ENCODE measurements around the gene POLR1G. TPM values are rescaled to one million over a fixed set of nuclear protein-coding genes. Genes with fewer than 3 reads are reported as not detected.

Gene POLR1G, protein sequence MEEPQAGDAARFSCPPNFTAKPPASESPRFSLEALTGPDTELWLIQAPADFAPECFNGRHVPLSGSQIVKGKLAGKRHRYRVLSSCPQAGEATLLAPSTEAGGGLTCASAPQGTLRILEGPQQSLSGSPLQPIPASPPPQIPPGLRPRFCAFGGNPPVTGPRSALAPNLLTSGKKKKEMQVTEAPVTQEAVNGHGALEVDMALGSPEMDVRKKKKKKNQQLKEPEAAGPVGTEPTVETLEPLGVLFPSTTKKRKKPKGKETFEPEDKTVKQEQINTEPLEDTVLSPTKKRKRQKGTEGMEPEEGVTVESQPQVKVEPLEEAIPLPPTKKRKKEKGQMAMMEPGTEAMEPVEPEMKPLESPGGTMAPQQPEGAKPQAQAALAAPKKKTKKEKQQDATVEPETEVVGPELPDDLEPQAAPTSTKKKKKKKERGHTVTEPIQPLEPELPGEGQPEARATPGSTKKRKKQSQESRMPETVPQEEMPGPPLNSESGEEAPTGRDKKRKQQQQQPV
- total RNA-seq, result 9.1 and 9.7 TPM in 2 replicates

DNA sequence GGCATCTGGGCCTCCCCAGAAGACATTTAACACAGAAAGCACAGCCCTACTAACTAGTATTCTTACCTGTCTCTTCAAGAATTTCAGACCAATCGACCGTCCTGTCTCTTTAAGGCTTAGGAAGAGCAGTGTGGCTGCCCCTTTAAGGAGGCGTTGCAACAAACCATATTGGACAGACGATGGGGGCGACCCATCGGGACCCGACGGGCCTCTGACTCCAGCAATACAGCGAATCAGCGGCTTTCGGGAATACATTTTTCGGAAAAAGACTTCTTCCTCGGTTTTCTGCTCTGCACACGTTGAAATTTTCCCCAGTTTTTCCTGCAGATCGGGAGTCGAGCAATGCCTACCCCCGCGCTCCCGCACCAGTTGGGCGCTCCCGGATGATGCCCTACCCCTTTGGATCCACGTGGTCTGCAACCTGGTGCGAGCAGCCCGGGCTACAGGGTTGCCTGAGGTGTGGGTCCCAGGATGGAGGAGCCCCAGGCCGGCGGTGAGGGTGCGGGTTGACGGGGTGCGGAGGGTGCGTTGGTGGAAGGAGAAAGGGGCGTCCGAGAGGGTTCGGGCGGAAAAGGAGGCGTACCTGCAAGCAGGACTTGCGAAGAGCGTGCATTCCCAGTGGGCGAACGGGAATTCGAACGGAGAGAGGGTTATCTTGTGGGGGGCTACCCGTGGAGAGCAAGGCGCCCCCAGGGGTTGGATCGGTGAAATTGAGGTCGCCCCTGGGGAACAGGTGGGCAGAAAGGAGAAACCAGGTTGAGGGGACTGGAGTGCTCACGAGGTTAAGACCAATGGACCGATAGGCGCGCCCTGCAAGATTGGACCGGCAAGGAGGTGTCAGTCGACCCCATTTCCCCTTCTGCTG, at the start of gene POLR1G:
POLR1G (plus strand) TSS at position 419 of the 865 bp plus-strand sequence; CDS start at position 472, 53 bp downstream.
- intact Hi-C loops (cut with micrococcal nuclease), result loop anchor here (1.0 to 10.0 kb wide), 7 partner anchors 17 to 480 kb away; partner anchors contain the start of genes ERCC1, IRF2BP1, OPA3 and VASP

DNA sequence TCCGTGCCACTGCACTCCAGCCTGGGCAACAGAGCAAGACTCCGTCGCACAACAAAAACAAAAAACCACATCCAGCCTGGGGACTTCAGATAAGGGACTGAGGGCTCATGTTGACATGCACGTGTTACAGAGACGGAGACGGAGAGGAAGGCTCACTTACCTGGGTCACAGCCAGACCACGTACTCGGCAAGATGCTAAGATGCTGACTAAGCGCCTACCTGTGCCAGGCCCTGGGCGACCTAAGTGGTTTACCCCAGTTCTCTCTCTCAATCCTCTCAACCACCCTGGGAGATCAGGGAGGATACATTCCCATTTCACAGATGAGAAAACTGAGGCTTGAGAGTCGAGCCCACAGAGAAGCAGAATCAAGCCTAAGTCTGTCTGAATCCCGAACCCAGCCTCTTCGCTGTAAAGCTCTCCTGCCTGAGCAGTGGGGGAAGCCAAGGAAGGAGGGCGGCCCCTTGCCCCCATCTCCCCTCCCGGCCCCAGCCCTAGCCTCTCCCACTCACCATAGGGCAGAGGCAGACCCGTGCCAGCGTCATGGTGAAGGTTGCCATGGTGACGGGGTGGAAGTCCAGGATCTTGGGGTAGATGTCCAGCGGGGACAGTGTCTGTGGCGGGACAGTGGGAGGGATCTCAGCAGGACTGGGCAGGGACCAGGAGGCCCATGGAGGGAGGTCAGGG, 49.5 kb upstream of the POLR1G start:
- intact Hi-C loops (cut with micrococcal nuclease), result no loop called here

DNA sequence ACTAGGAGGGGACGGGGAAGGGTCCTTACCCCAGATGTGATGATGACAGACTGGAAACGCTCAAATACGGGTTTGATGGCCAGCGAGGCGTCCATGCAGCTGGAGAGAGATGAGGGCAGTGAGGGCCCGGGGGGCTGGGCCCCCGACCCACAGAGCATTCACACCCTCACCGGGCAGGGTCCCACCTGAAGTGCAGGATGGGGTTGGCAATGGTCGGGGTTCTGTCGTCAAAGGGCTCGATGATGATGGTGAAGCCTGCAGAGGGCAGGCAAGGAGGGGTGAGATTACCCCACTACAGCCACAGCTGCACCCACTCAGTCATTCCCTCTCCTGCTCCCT, 49.0 kb upstream of the POLR1G start:
- intact Hi-C loops (cut with micrococcal nuclease), result no loop called here

DNA sequence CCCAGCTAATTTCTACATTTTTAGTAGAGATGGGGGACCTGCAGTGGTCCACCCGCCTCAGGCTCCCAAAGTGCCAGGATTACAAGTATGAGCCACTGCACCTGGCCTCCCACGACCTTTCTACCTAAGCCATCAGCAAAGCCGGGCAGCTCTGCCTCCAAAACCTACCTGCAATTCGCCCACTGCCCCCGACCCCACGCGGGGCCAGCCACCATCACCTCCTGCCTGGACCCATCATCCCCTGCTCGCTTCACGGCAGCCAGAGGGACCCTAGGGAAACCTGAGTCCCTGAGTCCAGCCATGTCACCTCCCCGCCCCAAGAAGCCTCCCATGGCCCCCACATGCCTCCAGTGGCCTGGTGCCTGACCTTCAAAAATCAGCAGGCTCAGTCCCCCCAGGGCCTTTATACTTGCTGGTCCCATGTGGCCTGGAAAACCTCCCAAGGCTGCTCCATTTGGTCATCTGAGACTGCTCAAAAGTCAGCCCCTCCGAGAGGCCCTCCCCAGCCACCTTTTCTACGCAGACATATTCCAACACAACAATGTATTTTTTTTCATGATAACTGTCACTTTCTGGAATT, 48.1 kb upstream of the POLR1G start:
- intact Hi-C loops (cut with micrococcal nuclease), result no loop called here

DNA sequence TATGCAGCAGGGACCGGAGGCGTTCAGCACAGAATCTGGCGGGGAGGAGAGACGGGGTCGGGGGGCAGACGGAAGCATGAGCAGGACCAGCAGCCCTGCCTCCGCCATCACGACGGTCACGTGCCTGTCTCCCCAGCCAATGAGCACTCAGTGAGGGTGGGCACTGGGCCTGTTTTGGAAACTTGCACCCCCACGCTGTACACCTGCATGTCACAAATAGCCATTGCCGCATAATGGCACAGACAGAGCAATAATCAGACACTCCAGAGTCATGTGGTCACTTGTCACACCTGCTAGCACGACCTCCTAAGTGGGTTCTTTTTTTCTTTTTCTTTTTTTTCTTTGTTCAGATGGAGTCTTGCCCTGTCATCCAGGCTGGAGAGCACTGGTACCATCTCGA, 44.8 kb upstream of the POLR1G start:
- intact Hi-C loops (cut with micrococcal nuclease), result no loop called here

DNA sequence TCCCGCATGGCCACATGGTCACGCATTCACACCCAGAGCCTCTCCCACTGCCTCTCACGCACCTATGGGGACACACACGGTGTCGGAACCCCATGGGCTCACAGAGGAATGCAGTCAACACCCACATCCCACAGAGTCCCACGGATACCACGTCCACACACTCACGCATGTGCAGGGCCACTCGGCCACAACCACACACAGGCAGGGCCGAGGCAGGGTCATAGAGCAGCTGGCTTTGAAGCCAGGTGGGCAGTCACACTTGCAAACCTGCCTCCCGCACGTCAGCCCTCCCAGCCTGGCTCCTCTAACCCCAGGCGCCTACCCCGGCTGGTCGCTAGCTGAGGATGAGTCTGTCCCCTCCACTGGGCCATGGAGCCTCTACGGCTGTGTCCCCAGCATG, 44.2 kb upstream of the POLR1G start:
- intact Hi-C loops (cut with micrococcal nuclease), result no loop called here

DNA sequence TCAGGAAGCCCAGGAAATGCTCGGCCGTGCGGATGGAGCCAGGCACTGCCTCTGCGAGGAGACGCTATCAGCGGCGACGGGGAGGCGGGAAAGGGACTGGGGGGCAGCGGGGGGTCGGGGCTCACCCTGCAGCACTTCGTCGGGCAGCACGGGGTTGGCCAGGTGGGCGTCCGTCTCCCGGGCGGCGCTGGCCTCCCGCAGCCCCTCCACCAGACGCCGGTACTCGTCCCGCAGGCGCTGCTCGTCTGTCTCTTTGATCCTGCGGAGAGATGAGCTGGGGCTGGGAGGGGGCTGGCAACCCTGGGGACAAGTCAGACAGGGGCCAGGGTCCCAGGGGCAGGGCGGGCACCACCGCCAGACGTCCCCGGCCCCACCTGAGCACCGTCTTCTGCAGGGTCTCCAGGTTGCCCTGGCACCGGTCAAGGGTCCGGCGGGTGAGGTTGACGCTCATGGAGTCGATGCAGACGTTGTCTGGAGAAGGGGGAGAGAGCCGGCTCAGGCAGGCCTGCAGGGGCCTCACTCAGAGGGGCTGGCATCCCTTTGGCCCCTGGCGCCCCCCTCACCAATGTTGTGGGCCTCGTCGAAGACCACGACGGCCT, 42.5 kb upstream of the POLR1G start:
- intact Hi-C loops (cut with micrococcal nuclease), result no loop called here

DNA sequence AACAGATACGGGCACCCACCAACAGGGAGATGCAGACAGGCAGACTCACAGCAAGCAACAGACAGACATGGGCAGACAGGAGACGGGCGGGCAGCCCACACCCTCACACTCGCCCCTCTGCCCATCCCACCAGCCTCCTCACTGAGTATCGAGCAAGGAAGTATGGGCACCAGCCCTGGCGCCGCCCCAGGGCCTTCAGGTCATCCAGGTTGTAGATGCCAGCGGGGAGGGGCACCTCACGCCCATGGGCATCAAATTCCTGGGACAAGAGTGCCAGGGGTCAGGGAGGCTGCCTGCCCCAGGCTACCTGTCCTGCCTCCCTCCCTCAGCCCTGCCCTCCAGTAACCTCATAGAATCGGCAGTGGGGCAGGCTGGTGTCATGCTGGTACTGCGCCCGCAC, 41.7 kb upstream of the POLR1G start:
- intact Hi-C loops (cut with micrococcal nuclease), result no loop called here

DNA sequence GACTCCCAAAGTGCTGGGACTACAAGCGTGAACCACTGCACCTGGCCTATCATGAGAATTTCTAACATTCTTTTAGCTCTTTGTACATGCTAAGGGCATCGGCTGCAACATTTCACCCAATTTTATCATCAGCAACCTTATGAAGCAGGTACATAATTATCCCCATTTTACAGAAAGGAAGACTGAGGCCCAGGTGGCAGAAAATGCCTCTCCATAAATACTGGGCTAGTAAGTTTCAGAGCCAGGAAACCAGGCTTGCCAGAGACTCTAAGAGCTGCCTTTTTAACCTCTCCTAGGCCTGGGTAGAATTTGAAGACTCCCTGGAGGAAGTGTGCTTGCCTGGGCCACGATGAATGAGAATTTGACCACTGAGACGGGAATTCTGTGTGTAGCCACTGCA, 38.3 kb upstream of the POLR1G start:
- intact Hi-C loops (cut with micrococcal nuclease), result no loop called here

DNA sequence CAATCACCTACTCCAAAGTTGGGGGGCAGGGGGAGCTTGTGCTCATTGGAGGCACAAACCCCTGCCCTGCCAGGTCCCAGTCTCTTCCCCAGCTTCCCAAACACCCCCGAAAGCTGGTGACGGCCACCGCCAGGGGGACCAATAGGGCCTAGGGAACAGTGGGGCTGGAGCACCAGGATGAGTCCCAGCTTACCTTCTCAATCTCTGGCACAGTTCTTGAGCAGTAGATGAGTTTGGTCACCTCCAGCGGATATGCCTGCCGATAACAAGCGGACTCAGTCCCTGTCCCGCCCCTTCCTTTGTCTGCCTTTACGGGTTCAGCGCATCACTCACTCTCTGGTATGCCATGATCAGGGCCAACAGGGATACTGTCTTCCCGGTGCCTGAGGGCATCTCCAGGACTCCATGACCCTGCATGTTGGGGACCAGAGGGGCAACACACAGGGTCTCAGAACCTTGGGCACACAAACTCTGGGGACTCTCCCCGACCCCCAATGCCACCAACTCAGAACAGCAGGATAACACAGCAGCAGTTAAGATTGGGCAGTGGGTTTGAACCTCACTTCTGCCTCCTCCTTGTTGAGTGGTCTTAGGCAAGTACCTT, 37.6 kb upstream of the POLR1G start:
- intact Hi-C loops (cut with micrococcal nuclease), result no loop called here

DNA sequence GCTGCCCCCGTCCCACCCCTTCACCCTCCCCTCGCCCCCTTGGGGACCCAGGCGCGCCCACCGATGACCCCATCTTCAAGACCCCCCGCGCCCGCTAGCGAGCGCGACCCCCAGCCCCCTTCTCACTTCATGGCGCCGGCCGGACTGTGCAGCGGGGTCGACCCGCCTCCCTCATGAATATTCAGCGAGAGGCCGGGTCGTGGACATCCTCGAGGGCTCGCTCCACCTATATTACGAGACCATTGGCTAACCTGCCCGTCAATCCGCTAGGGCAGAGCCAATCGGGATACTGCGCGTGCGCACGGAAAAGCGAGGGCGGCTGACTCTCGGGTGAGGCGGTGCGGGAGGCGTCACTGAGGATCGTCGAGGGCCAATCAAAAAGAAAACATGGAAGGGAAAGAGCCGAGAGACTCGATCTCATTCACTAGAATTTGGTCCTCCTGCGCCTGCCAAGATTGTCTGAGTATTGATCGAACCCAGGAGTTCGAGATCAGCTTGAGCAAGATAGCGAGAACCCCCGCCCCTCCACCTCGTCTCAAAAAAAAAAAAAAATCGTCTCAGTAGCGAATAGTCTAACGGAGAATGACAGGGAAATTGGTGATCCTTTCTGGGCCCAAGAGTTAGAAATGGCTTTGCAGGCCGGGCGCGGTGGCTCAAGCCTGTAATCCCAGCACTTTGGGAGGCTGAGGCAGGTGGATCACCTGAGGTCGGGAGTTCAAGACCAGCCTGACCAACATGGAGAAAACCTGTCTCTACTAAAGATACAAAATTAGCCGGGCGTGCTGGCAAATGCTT, 35.8 kb upstream of the POLR1G start, which contains the start of gene ERCC2:
ERCC2 (minus strand) TSS at position 164 of the 795 bp plus-strand sequence; CDS start at position 131, 33 bp downstream.
- intact Hi-C loops (cut with micrococcal nuclease), result loop anchor here (1.0 kb wide), 3 partner anchors 35 to 192 kb away; partner anchors contain the start of genes BLOC1S3, PPP1R13L and TRAPPC6A

DNA sequence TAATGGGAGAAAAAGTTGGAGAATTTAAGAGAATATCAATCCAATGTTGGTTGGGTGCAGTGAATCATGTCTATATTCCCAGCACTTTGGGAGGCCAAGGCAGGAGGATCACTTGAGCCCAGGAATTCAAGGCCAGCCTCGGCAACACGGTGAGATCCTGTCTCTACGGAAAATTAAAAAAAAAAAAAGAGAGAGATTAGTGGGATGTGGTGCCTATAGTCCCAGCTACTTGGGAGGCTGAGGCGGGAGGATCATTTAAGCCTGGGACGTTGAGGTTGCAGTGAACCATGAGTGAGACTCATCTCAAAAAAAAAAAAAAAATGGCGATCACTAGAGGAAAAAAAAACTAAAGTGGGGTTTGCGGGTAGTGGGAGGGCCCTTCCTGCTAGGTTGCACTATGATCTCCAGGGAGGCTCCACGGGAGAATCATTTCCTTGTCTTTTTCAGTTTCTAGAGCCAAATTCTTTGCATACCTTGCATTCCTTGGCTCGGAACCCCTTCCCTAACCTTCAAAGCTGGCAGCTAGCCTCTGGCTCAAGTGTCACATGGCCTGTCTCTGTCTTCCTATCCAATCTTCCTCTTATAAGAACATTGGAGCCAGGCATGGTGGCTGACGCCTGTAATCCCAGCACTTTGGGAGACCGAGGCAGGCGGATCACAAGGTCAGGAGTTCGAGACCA, 30.3 kb upstream of the POLR1G start:
- intact Hi-C loops (cut with micrococcal nuclease), result no loop called here

DNA sequence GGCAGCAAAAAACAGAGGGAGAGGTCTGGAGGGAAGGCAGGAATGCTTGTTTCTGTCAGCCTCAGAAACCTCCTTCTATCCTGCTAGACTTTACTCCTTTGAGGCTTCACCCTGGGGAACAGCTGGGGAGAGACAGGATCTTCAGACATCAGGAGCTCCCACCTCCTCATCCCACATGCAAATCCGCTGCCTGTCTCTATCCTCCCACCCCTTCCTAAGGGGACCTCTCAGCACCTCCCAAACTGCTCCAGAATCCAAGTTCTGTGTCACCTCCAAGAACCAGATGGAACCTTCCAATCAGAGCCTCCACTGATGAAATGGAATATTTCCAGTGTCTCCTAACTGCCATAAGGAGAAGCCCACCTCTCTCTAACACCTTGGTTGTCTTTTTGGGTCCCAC, 26.3 kb upstream of the POLR1G start:
- intact Hi-C loops (cut with micrococcal nuclease), result no loop called here

DNA sequence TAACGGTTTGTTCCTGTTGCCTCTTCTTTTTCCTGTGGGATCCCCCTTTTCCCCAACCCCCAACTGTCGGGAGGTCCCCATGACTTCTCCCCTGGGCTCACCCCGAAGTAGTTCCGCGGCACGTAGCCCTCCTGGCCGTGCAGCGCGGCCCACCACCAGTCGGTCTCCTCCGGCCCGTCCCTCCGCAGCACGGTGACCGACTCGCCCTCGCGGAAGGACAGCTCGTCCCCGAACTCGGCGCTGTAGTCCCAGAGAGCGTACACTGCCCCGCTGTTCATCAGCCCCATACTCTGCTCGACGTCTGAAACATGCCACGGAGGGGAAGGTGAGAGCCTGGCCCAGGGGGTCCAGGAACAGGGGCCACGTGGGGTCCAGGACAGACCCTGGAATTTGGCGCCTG, 24.0 kb upstream of the POLR1G start:
- intact Hi-C loops (cut with micrococcal nuclease), result no loop called here

DNA sequence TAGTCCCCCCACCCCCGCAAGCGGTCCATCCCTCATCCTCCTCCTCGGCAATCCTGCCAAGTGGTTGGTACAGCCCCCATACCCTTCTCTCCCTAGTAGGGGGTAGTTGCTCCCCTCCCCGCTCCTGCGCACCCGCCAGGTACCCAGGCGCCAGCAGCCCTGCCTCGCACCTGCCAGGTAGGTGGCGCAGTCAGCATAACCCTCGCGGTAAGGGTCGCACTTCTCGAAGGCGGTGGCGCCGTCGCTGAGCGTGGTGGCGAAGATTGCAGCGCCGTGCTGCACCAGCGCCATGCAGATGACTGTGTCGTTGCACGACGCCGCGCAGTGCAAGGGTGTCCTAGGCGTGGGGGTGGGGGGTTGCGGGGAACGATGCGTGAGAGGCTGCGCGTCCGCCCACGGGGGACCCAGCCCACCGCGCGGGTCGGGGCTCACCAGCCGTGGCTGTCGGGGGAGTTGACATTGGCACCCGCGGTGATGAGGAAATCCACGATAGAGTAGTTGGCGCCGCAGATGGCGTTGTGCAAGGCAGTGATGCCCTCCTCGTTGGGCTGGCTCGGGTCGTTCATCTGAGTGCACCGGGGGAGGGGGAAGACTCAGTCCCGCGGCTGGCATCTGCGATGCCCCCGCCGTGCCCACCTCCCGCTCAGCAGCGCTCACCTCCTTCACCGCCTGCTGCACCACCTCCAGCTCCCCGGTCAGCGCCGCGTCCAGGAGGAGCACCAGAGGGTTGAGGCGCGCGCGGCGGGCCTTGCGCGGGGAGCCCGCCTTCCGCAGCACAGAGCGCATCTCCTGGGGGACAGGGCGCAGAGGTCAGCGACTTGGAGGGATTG, 20.8 kb upstream of the POLR1G start:
- intact Hi-C loops (cut with micrococcal nuclease), result no loop called here

DNA sequence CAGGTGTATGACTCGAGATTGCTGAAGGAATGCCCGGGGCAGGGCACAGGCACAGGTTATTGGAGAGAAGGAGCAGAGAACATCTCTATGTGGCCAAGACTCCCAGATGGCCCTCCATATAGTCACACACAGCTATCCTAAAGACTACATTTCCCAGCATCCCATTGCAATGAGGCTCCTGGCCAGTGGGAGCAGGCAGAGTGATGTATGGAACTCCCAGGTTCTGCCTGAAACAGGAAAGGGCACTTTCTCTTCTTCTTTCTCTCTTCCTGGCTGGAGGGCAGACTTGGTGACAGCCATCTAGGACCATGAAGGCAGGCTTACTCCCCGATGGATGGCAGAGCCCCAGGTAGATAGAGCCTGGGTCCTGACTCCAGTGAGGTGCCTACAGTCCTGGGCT, 15.1 kb upstream of the POLR1G start:
- intact Hi-C loops (cut with micrococcal nuclease), result no loop called here

DNA sequence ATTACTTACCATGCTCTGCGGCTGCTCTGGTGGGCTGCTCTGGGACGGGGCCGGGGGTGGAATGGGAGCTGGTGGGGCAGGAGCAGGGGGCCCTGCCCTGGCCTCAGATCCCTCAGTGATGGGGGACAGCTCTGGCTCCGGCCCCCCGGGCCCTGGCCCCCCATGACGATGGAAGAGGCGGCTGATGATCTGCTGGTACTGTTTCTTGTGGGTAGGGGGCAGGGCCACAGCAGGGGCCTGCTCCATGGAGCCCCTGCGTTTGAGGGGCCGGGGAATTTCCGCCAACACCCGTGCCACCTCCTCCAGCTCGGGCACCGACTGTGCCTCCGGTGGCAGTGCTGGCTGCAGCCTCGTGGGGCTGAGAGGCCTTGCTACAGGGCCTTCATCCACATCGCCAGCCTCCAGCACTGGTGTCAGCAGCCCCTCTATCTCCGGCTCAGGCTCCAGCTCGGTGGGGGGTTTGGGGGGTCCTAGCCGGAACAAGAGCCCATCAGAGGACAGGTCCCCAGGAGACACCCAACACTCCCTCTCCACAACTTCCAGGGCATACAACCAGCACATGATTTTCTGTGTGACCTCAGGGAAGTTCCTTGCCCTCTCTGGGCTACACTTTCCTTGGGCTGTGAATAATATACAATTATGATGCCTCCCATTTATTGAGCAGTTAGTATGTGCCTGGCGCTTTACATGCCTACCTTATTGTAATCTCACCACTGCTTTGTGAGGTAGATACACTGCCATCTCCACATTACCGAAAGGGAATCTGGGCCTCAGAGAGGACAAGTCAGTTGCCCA, 14.4 kb upstream of the POLR1G start:
- intact Hi-C loops (cut with micrococcal nuclease), result no loop called here

Data from T-helper 2 cell treated with Interferon-gamma antibody and Interleukin-4, amounts not matched to agents 100 ng/mL and 5 ng/mL, for 36 hours (primary cell).